HEK293 (cell line): ENCODE data around the gene DNASE2.

ENCODE experiments used
- BCL6B ChIP-seq: fragments of 450-650 bp; formaldehyde crosslinking; IDR thresholded peaks from 2 replicates; pipeline ENCODE4 v1.5.1; 2017; ENCODE audit warnings: missing biosample characterization, missing genetic modification characterization
- FEZF1 ChIP-seq: fragments of 450-650 bp; formaldehyde crosslinking; IDR thresholded peaks from 2 replicates; pipeline ENCODE4 v1.5.1; 2016; ENCODE audit warnings: missing biosample characterization, missing genetic modification characterization
- IKZF3 ChIP-seq: fragments of 450-650 bp; IDR thresholded peaks from 2 replicates; pipeline ENCODE4 v1.5.0; 2018; ENCODE audit warnings: missing biosample characterization, mild to moderate bottlenecking, missing genetic modification characterization, moderate library complexity
- KLF16 ChIP-seq: fragments of 450-650 bp; formaldehyde crosslinking; IDR thresholded peaks from 2 replicates; pipeline ENCODE4 v1.5.1; 2017; ENCODE audit warnings: missing biosample characterization, missing genetic modification characterization
- KLF7 ChIP-seq: fragments of 450-650 bp; formaldehyde crosslinking; IDR thresholded peaks from 2 replicates; pipeline ENCODE4 v1.5.1; 2016; ENCODE audit warnings: missing biosample characterization, missing genetic modification characterization, borderline replicate concordance
- MYNN ChIP-seq: fragments of 450-650 bp; formaldehyde crosslinking; IDR thresholded peaks from 2 replicates; pipeline ENCODE4 v1.5.1; 2016; ENCODE audit warnings: missing biosample characterization, missing genetic modification characterization, borderline replicate concordance
- SALL2 ChIP-seq: fragments of 450-650 bp; formaldehyde crosslinking; IDR thresholded peaks from 2 replicates; pipeline ENCODE4 v1.5.0; 2017; ENCODE audit warnings: missing biosample characterization, mild to moderate bottlenecking, missing genetic modification characterization, borderline replicate concordance
- SP3 ChIP-seq: fragments of 450-650 bp; formaldehyde crosslinking; IDR thresholded peaks from 2 replicates; pipeline ENCODE4 v1.5.1; 2016; ENCODE audit warnings: missing biosample characterization, missing genetic modification characterization
- WT1 ChIP-seq: fragments of 450-650 bp; formaldehyde crosslinking; IDR thresholded peaks from 2 replicates; pipeline ENCODE4 v1.5.1; 2016; ENCODE audit warnings: missing biosample characterization, missing genetic modification characterization
- ZBTB48 ChIP-seq: fragments of 450-650 bp; formaldehyde crosslinking; IDR thresholded peaks from 2 replicates; pipeline ENCODE4 v1.5.1; 2016; ENCODE audit warnings: missing biosample characterization, missing genetic modification characterization
- ZIC2 ChIP-seq: fragments of 450-650 bp; formaldehyde crosslinking; IDR thresholded peaks from 2 replicates; pipeline ENCODE4 v1.5.1; 2016; ENCODE audit warnings: missing biosample characterization, missing genetic modification characterization
- ZNF174 ChIP-seq: fragments of 450-650 bp; formaldehyde crosslinking; IDR thresholded peaks from 2 replicates; pipeline ENCODE4 v1.5.0; 2017; ENCODE audit warnings: missing biosample characterization, mild to moderate bottlenecking, missing genetic modification characterization
- ZNF24 ChIP-seq: fragments of 450-650 bp; formaldehyde crosslinking; IDR thresholded peaks from 2 replicates; pipeline ENCODE4 v1.5.1; 2016; ENCODE audit warnings: missing biosample characterization, missing genetic modification characterization
- ZNF777 ChIP-seq: fragments of 450-650 bp; formaldehyde crosslinking; IDR thresholded peaks from 2 replicates; pipeline ENCODE4 v1.5.1; 2017; ENCODE audit warnings: missing biosample characterization, missing genetic modification characterization, borderline replicate concordance
- ZNF792 ChIP-seq: fragments of 450-650 bp; formaldehyde crosslinking; IDR thresholded peaks from 2 replicates; pipeline ENCODE4 v1.5.1; 2016; ENCODE audit warnings: missing biosample characterization, missing genetic modification characterization
- TF ChIP-seq, protein P1 (sequence below): fragments of 450-650 bp; formaldehyde crosslinking; IDR thresholded peaks from 2 replicates; pipeline ENCODE4 v1.5.1; 2016; ENCODE audit warnings: missing biosample characterization, missing genetic modification characterization

The DNASE2 gene

GRCh38 chr19:12825254-12826131, 55.8 kb downstream of the DNASE2 start (continued):
- no peak for TF ChIP-seq ZNF777 (tag by site-specific recombination)
- no peak for TF ChIP-seq KLF7 (tag by site-specific recombination)
- TF ChIP-seq BCL6B (tag by site-specific recombination) = no peak
- TF ChIP-seq IKZF3 (tag by site-specific recombination) = peak; percentile 77
- no peak for TF ChIP-seq ZIC2 (tag by site-specific recombination)
- no peak for TF ChIP-seq FEZF1
- TF ChIP-seq, protein P1, sequence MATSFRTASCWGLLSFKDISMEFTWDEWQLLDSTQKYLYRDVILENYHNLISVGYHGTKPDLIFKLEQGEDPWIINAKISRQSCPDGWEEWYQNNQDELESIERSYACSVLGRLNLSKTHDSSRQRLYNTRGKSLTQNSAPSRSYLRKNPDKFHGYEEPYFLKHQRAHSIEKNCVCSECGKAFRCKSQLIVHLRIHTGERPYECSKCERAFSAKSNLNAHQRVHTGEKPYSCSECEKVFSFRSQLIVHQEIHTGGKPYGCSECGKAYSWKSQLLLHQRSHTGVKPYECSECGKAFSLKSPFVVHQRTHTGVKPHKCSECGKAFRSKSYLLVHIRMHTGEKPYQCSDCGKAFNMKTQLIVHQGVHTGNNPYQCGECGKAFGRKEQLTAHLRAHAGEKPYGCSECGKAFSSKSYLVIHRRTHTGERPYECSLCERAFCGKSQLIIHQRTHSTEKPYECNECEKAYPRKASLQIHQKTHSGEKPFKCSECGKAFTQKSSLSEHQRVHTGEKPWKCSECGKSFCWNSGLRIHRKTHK (tag by site-specific recombination) = no peak
- no peak for TF ChIP-seq MYNN (tag by site-specific recombination)
- TF ChIP-seq SALL2 = no peak
- TF ChIP-seq ZNF24 = no peak
- no peak for TF ChIP-seq WT1 (tag by site-specific recombination)
- no peak for TF ChIP-seq ZNF174
- peak; percentile 50; the same call in 1 of the 2 replicates for TF ChIP-seq KLF16 (tag by site-specific recombination)
- TF ChIP-seq SP3 (tag by site-specific recombination) = peak; percentile 51; the same call in 1 of the 2 replicates
- TF ChIP-seq ZNF792 (tag by site-specific recombination) = no peak
- peak; percentile 64 for TF ChIP-seq ZBTB48 (tag by site-specific recombination)
